Stimulated activated CD4-positive, alpha-beta T cell treated with anti-CD3 and anti-CD28 coated beads, Interleukin-15, amount 100 ng/mL, for 1 hour (primary cell): Measurements from ENCODE around the gene GMPR.
"Not testable (repeated sequence)": the region's sequence is repeated elsewhere in the genome, so short reads cannot be mapped to it uniquely, and the experiment has no call there.

Experiments
- DNase-seq, 2 donors: peaks; one replicate each; pipeline ENCODE4 v3.0.0-alpha.2; 2020; ENCODE audit warnings: low read depth in 1 of 2, low spot score in 1 of 2

The GMPR gene

GRCh38 chr6:16244869-16245451, 6.6 kb downstream of the GMPR start:
- DNase-seq, result no peak

GRCh38 chr6:16248271-16248853, 10.0 kb downstream of the GMPR start:
- DNase-seq, result no peak

GRCh38 chr6:16249971-16250370, 11.6 kb downstream of the GMPR start:
- DNase-seq, result no peak

GRCh38 chr6:16251706-16252105, 13.3 kb downstream of the GMPR start:
- DNase-seq, result no peak

- no peak for DNase-seq
These were observed 14.4 kb downstream of the GMPR start for GRCh38 chr6:16252686-16253299.

GRCh38 chr6:16253399-16254144, 15.2 kb downstream of the GMPR start:
- DNase-seq, result no peak

- no peak for DNase-seq
These were observed 16.1 kb downstream of the GMPR start for GRCh38 chr6:16254535-16254934.

GRCh38 chr6:16256781-16257180, 18.4 kb downstream of the GMPR start:
- DNase-seq, result no peak

GRCh38 chr6:16257999-16258708, 19.8 kb downstream of the GMPR start:
- no peak for DNase-seq

GRCh38 chr6:16258709-16259075, 20.3 kb downstream of the GMPR start:
- DNase-seq, result no peak

- not testable (repeated sequence) for DNase-seq
These were observed 21.2 kb downstream of the GMPR start for GRCh38 chr6:16259604-16260003.

- not testable (repeated sequence) for DNase-seq
These were observed 22.2 kb downstream of the GMPR start for GRCh38 chr6:16260602-16261001.

- not testable (repeated sequence) for DNase-seq
These were observed 24.4 kb downstream of the GMPR start for GRCh38 chr6:16262773-16263172.

GRCh38 chr6:16263464-16264099, 25.2 kb downstream of the GMPR start:
- DNase-seq, result not testable (repeated sequence)

- DNase-seq, result no peak
These were observed 26.4 kb downstream of the GMPR start for GRCh38 chr6:16264785-16265184.

GRCh38 chr6:16265351-16266341, 27.3 kb downstream of the GMPR start:
- DNase-seq, result no peak

- no peak for DNase-seq
These were observed 29.3 kb downstream of the GMPR start for GRCh38 chr6:16267428-16268263.

- DNase-seq, result not testable (repeated sequence)
These were observed 31.2 kb downstream of the GMPR start for GRCh38 chr6:16269442-16270070.
